ENCODE data around the gene STAT2.

Gene STAT2

DNA sequence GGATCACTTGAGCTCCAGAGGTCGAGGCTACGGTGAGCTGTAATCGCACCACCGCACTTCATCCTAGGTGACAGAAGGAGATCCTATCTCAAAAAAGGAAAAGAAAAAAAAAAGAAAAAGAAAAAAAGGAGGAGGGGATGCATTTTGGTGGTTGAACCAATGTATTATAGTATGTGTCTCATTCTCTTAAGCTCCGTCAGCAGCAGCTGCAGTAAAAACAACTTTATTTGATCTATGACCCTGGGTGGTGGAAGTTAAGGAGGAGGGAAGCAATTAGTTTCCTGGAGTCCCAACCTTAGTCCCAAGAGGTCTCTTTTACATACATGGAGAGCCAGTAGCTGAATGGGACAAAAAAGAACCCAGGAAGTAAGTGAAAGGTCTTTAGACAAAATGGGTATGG is 29.5 kb upstream of the STAT2 start:
- TF ChIP-seq, protein P1, sequence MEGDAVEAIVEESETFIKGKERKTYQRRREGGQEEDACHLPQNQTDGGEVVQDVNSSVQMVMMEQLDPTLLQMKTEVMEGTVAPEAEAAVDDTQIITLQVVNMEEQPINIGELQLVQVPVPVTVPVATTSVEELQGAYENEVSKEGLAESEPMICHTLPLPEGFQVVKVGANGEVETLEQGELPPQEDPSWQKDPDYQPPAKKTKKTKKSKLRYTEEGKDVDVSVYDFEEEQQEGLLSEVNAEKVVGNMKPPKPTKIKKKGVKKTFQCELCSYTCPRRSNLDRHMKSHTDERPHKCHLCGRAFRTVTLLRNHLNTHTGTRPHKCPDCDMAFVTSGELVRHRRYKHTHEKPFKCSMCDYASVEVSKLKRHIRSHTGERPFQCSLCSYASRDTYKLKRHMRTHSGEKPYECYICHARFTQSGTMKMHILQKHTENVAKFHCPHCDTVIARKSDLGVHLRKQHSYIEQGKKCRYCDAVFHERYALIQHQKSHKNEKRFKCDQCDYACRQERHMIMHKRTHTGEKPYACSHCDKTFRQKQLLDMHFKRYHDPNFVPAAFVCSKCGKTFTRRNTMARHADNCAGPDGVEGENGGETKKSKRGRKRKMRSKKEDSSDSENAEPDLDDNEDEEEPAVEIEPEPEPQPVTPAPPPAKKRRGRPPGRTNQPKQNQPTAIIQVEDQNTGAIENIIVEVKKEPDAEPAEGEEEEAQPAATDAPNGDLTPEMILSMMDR (IDR thresholded peaks at IDR 0.05; ENCODE audit: control insufficient read depth, extremely low read depth, insufficient read depth): no peak
- no peak overlapping the region for H3K4me3 ChIP-seq (ENCODE audit: low read depth, low read length)
- DNase-seq (ENCODE audit: low read depth): no peak

DNA sequence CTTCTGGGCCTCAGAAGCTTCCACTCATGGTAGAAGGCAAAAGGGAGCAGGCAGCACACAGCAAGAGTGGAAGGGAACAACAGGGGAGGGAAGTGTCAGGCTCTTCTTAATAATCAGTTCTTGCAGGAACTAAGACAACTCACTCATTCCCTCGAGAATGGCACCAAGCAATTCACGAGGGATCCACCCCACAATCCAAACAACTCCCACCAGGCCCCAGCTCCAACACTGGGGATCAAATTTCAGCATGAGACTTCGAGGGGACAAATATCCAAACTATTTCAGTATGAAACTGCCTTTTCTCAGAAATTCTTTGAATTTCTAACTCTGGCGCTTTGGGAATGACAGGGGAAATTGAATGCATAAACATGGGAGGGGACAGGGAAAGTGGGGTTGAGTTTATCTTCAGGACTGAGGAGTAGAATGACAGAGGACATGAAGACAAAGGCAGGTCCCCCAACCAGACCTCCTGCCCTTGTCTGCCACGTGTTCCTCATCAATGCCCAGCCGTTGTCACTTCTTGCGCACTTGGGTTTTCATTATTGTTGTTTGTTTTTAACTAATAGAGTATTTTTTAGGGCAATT is 27.3 kb upstream of the STAT2 start:
- DNase-seq (ENCODE audit: low read depth): no peak
- H3K4me3 ChIP-seq (ENCODE audit: low read depth, low read length): no peak overlapping the region
- TF ChIP-seq, protein P1 (IDR thresholded peaks at IDR 0.05; ENCODE audit: control insufficient read depth, extremely low read depth, insufficient read depth): no peak

DNA sequence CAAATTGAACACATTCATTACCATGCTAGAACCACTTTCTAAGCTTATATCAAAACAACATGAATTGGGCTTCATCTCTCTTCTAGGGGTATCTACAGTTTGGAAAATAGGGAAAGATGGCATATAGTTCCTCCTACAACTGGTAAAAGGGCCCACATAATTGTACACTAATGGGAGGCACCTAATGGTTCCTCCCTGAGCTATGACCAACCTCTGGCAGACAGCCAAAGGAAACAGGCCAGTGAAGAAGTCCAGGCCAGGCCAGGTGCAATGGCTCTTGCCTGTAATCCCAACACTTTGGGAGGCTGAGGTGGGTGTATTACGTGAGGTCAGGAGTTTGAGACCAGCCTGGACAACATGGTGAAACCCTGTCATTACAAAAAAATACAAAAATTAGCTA is 26.0 kb upstream of the STAT2 start:
- TF ChIP-seq, protein P1 (IDR thresholded peaks at IDR 0.05; ENCODE audit: control insufficient read depth, extremely low read depth, insufficient read depth): no peak
- H3K4me3 ChIP-seq (ENCODE audit: low read depth, low read length): no peak overlapping the region
- no peak for DNase-seq (ENCODE audit: low read depth)

DNA sequence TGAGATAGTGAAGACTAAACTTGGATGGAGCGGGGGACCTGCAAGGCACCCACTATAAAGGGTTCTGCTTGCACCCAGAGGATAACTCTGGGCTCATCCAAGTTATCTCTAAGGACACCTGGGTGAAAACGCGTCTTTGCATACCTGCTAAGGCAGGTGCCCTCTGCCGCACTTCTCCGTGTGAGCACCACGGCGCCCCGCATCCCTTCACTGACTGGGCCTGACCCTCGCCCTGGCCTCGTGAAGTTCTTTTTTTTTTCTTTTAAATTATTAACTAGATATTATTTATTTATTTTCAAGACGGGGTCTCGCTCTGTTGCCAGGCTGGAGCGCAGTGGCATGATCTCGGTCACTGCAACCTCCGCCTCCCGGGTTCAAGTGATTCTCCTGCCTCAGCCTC is 22.7 kb upstream of the STAT2 start:
- no peak for DNase-seq (ENCODE audit: low read depth)
- TF ChIP-seq, protein P1 (IDR thresholded peaks at IDR 0.05; ENCODE audit: control insufficient read depth, extremely low read depth, insufficient read depth): no peak
- H3K4me3 ChIP-seq (ENCODE audit: low read depth, low read length): no peak overlapping the region

DNA sequence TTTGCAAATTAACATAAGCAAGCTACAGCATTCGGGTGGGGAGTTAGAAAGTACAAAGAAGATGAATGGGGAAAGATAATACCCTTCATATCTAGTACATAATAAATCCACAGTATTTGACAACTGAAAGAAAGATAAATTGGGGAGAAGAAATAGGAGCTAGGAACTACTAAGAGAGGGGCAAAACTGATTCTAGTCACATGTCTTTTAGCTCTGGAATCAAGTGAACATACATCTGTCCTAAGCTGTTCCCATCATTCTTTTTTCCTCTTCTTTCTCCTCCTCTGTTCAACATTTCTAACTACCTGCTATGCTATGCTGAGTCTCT is 18.0 kb upstream of the STAT2 start:
- TF ChIP-seq, protein P1 (IDR thresholded peaks at IDR 0.05; ENCODE audit: control insufficient read depth, extremely low read depth, insufficient read depth): no peak
- no peak overlapping the region for H3K4me3 ChIP-seq (ENCODE audit: low read depth, low read length)
- no peak for DNase-seq (ENCODE audit: low read depth)

DNA sequence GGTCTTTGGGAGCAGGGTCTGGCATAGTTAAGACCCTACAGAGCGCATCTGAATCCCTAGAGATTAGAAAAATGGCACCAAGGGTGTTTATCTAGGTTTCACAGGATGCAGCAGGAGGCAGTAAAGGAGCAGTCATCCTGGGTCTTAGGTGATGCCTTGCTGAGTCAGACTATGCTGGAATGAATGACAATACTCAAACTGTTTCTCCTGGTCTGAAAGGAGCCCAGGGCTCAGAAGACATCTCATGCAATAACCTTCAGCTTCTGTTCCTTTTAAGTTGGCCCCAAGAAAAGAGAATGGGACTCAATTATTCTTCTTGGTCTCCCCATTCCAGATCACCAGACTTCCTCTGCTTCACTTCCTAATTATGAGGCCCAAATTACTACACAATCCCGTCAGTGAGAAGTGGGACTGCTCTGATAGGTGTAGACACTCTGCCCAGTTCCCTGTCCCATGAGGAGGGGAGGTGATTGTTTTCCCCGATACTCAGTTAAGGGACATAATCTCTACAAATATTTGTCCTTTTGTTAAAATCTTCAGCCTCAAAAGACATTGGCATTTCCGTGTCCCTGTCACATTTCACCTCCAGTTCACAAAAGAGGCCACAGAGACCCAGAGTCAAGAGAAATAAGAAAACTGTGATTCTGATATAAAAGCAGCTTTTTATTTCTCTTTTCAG is 17.5 kb upstream of the STAT2 start:
- no peak for DNase-seq (ENCODE audit: low read depth)
- TF ChIP-seq, protein P1 (IDR thresholded peaks at IDR 0.05; ENCODE audit: control insufficient read depth, extremely low read depth, insufficient read depth): no peak
- H3K4me3 ChIP-seq (ENCODE audit: low read depth, low read length): no peak overlapping the region

Data from LNCaP clone FGC (cell line).